ENCODE measurements around the gene RNF17. TPM values are rescaled to one million over a fixed set of nuclear protein-coding genes. Genes with fewer than 3 reads are reported as not detected.

RNF17 gene
- total RNA-seq, 1 donor from 2014 or later: not detected

- H3K36me3 Mint-ChIP-seq (ENCODE audit: low read depth): no peaks in the 10 kb centered on the region
- no peak for DNase-seq (ENCODE audit: low spot score)
- no peaks in the 10 kb centered on the region for H3K9me3 Mint-ChIP-seq (ENCODE audit: low read depth)
- no peak for TF ChIP-seq CTCF (IDR thresholded peaks at IDR 0.05)
- no peak overlapping the region for H3K27ac Mint-ChIP-seq (ENCODE audit: unreplicated experiment)
- no peak overlapping the region for H3K4me3 Mint-ChIP-seq (ENCODE audit: unreplicated experiment)
- H3K27me3 Mint-ChIP-seq (ENCODE audit: low read depth): peaks cover 28% of the 10 kb centered on the region
- H3K4me1 Mint-ChIP-seq (ENCODE audit: low read depth): no peaks in the 10 kb centered on the region
Measured at GRCh38 chr13:24718192-24718965, 45.6 kb upstream of the RNF17 start.

GRCh38 chr13:24719139-24719538 is 44.8 kb upstream of the RNF17 start:
- Mint-ChIP-seq H3K27ac (ENCODE audit: unreplicated experiment) (no peak overlapping the region), H3K36me3 (ENCODE audit: low read depth) (no peaks in the 10 kb centered on the region), H3K4me3 (ENCODE audit: unreplicated experiment) (no peak overlapping the region), H3K27me3 (ENCODE audit: low read depth) (peaks cover 34% of the 10 kb centered on the region), H3K9me3 (ENCODE audit: low read depth) (no peaks in the 10 kb centered on the region), H3K4me1 (ENCODE audit: low read depth) (no peaks in the 10 kb centered on the region)
- TF ChIP-seq CTCF (IDR thresholded peaks at IDR 0.05): no peak
- DNase-seq (ENCODE audit: low spot score): no peak

GRCh38 chr13:24723206-24723605 is 40.8 kb upstream of the RNF17 start:
- no peak for DNase-seq (ENCODE audit: low spot score)
- no peak overlapping the region for H3K4me3 Mint-ChIP-seq (ENCODE audit: unreplicated experiment)
- H3K27ac Mint-ChIP-seq (ENCODE audit: unreplicated experiment): no peak overlapping the region

GRCh38 chr13:24724714-24725113 is 39.3 kb upstream of the RNF17 start:
- H3K36me3 Mint-ChIP-seq (ENCODE audit: low read depth): no peaks in the 10 kb centered on the region
- peaks cover 34% of the 10 kb centered on the region for H3K27me3 Mint-ChIP-seq (ENCODE audit: low read depth)
- H3K4me1 Mint-ChIP-seq (ENCODE audit: low read depth): no peaks in the 10 kb centered on the region
- DNase-seq (ENCODE audit: low spot score): no peak
- no peak overlapping the region for H3K27ac Mint-ChIP-seq (ENCODE audit: unreplicated experiment)
- no peak for TF ChIP-seq CTCF (IDR thresholded peaks at IDR 0.05)
- H3K4me3 Mint-ChIP-seq (ENCODE audit: unreplicated experiment): no peak overlapping the region
- no peaks in the 10 kb centered on the region for H3K9me3 Mint-ChIP-seq (ENCODE audit: low read depth)

More at GRCh38 chr13:24723206-24723605, 40.8 kb upstream of the RNF17 start:
- H3K4me1 Mint-ChIP-seq (ENCODE audit: low read depth): no peaks in the 10 kb centered on the region
- no peaks in the 10 kb centered on the region for H3K36me3 Mint-ChIP-seq (ENCODE audit: low read depth)
- H3K9me3 Mint-ChIP-seq (ENCODE audit: low read depth): no peaks in the 10 kb centered on the region
- no peak for TF ChIP-seq CTCF (IDR thresholded peaks at IDR 0.05)
- H3K27me3 Mint-ChIP-seq (ENCODE audit: low read depth): peaks cover 37% of the 10 kb centered on the region

GRCh38 chr13:24725379-24725778 is 38.6 kb upstream of the RNF17 start:
- H3K4me3 Mint-ChIP-seq (ENCODE audit: unreplicated experiment): no peak overlapping the region
- H3K4me1 Mint-ChIP-seq (ENCODE audit: low read depth): no peaks in the 10 kb centered on the region
- H3K27me3 Mint-ChIP-seq (ENCODE audit: low read depth): peaks cover 29% of the 10 kb centered on the region
- no peaks in the 10 kb centered on the region for H3K36me3 Mint-ChIP-seq (ENCODE audit: low read depth)
- TF ChIP-seq CTCF (IDR thresholded peaks at IDR 0.05): no peak
- no peaks in the 10 kb centered on the region for H3K9me3 Mint-ChIP-seq (ENCODE audit: low read depth)
- no peak overlapping the region for H3K27ac Mint-ChIP-seq (ENCODE audit: unreplicated experiment)
- no peak for DNase-seq (ENCODE audit: low spot score)
